Tibial nerve (tissue), 4 donors: ENCODE results near the gene PEX12.

Source experiments
- CTCF ChIP-seq, 5 experiments: fragments of 200-600 bp in 3 of 5; fragments of 450-650 bp in 2 of 5; sonication (generic) in 3 of 5; IDR thresholded peaks; one replicate each; pipeline ENCODE4 v1.5.1; 2016 to 2019; ENCODE audit warnings: antibody characterized with exemption in 5 of 5, mild to moderate bottlenecking in 3 of 5, moderate library complexity in 2 of 5
- EP300 ChIP-seq, 2 donors: sonication (generic); formaldehyde crosslinking; IDR thresholded peaks; one replicate each; pipeline ENCODE4 v1.6.1; 2017; ENCODE audit warnings: antibody characterized with exemption in 2 of 2, mild to moderate bottlenecking in 1 of 2
- POLR2A ChIP-seq, 2 donors: fragments of 450-650 bp; IDR thresholded peaks; one replicate each; pipeline ENCODE4 v1.6.1; 2017; ENCODE audit warnings: antibody characterized with exemption in 2 of 2, mild to moderate bottlenecking in 2 of 2, moderate library complexity in 2 of 2

GRCh38 chr17:35616536-35616935 lies 38.2 kb upstream of the PEX12 start:
- TF ChIP-seq CTCF (IDR thresholded peaks at IDR 0.05), result no peak
- no peak for TF ChIP-seq POLR2A (IDR thresholded peaks at IDR 0.05)
- no peak for TF ChIP-seq EP300 (IDR thresholded peaks at IDR 0.05)
